K562 (cell line): Measurements from ENCODE around the gene CAPN10. TPM values are rescaled to one million over a fixed set of nuclear protein-coding genes. Genes with fewer than 3 reads are reported as not detected.
A peak's percentile ranks its signal among the peaks of the same experiment; 100 is the strongest.

Experiments used
- ATAC-seq: fragments of 200-7000 bp; cut with Tn5 transposase; 3 replicates; pipeline ENCODE4 v1.9.1; 2020; ENCODE audit warnings: moderate library complexity
- Bru-seq: library from RNA; stranded (reverse); fragments of 400-500 nt; gene quantifications from one replicate; lab custom pipeline; 2021; lab: Mats Ljungman, UMichigan
- BruChase-seq, 2 experiments: library from RNA; stranded (reverse); fragments of 400-500 nt; gene quantifications; one replicate each; lab custom pipeline; 2021; lab: Mats Ljungman, UMichigan
- BruUV-seq: library from RNA; stranded (reverse); fragments of 400-500 nt; replicated peaks from 2 replicates; lab custom pipeline; 2021; lab: Mats Ljungman, UMichigan
- CTCF ChIA-PET: fragments of 300-600 bp; formaldehyde crosslinking; extraction: SDS; loops from one replicate; lab custom pipeline; 2021; ENCODE audit warnings: low intra/inter-chr PET ratio; lab: Yijun Ruan, JAX
- POLR2A ChIA-PET: fragments of 300-600, 350-650 bp; sonication (Branson Sonifier 250); formaldehyde crosslinking; extraction: SDS; loops from one replicate; lab custom pipeline; 2021; ENCODE audit warnings: antibody characterized with exemption, inconsistent platforms; lab: Yijun Ruan, JAX
- DNase-seq, 4 experiments: peaks; one replicate each; pipeline versions ENCODE4 v3.0.0 to v3.0.0-alpha.2; 2011 to 2018; ENCODE audit warnings: low spot score in 3 of 4, mixed read lengths in 3 of 4; ENCODE audit errors: extremely low read depth in 1 of 4
- FAIRE-seq: peaks from 2 replicates; lab custom pipeline; 2011; peaks lifted over from hg19 to GRCh38; lab: Jason Lieb, UNC
- H2AFZ ChIP-seq: 2 replicates; pipeline ENCODE4 v1.6.0; 2011; ENCODE audit warnings: low read depth, low read length, control low read depth, inconsistent platforms
- H3K27ac ChIP-seq: fragments of 200-600 bp; 3 replicates; pipeline ENCODE4 v1.8.0; 2011; ENCODE audit warnings: low read depth, mild to moderate bottlenecking, control low read depth, inconsistent platforms, low read length, moderate library complexity, mixed read lengths; ENCODE audit errors: extremely low read depth
- H3K27me3 ChIP-seq, 2 experiments: fragments of 300-600 bp in 1 of 2; 2 replicates in 1 of 2; 3 replicates in 1 of 2; pipeline versions ENCODE4 v1.6.0 to v1.8.0; 2011; ENCODE audit warnings: inconsistent platforms in 2 of 2, low read length in 2 of 2, mild to moderate bottlenecking in 1 of 2, mixed read lengths in 1 of 2, moderate library complexity in 1 of 2; ENCODE audit not compliant: control insufficient read depth in 2 of 2, insufficient read depth in 2 of 2
- H3K36me3 ChIP-seq: fragments of 300-600 bp; 3 replicates; pipeline ENCODE4 v1.8.0; 2011; ENCODE audit warnings: mild to moderate bottlenecking, low read length, inconsistent platforms; ENCODE audit not compliant: control insufficient read depth, insufficient read depth
- H3K4me1 ChIP-seq, 2 experiments: fragments of 200-600 bp in 1 of 2; replicated peaks in 1 of 2; 2 replicates in 1 of 2; 3 replicates in 1 of 2; pipeline versions ENCODE4 v1.5.1 to v1.8.0; 2011; ENCODE audit warnings: inconsistent platforms in 2 of 2, low read length in 2 of 2, mild to moderate bottlenecking in 1 of 2, mixed read lengths in 1 of 2, moderate library complexity in 1 of 2; ENCODE audit not compliant: control insufficient read depth in 2 of 2, insufficient read depth in 2 of 2
- H3K4me2 ChIP-seq: 2 replicates; pipeline ENCODE4 v1.6.1; 2011; ENCODE audit warnings: low read length, control low read depth, inconsistent platforms, mixed read lengths; ENCODE audit not compliant: insufficient read depth
- H3K4me3 ChIP-seq: fragments of 200-600 bp; sonication (generic), shearing (Covaris generic); 2 replicates; pipeline ENCODE4 v1.5.1; 2016; ENCODE audit warnings: control low read depth, inconsistent platforms
- H3K79me2 ChIP-seq: fragments of 200-600 bp; 3 replicates; pipeline ENCODE4 v1.8.0; 2011; ENCODE audit warnings: low read length, inconsistent platforms; ENCODE audit not compliant: control insufficient read depth, insufficient read depth
- H3K9ac ChIP-seq, 2 experiments: 2 replicates each; pipeline versions ENCODE4 v1.6.0 to v1.6.1; 2011; ENCODE audit warnings: low read depth in 2 of 2, low read length in 2 of 2, control low read depth in 1 of 2, inconsistent platforms in 1 of 2, mild to moderate bottlenecking in 1 of 2, mixed read lengths in 1 of 2; ENCODE audit not compliant: insufficient read depth in 1 of 2
- H3K9me1 ChIP-seq: one replicate; pipeline ENCODE4 v1.6.0; 2011; ENCODE audit warnings: inconsistent platforms, mild to moderate bottlenecking, low read length, moderate library complexity; ENCODE audit not compliant: control insufficient read depth, insufficient read depth
- H3K9me3 ChIP-seq: replicated peaks from 2 replicates; pipeline ENCODE4 v1.5.1; 2011; ENCODE audit warnings: low read depth, low read length, inconsistent platforms; ENCODE audit not compliant: control insufficient read depth, insufficient read depth
- H4K20me1 ChIP-seq: replicated peaks from 2 replicates; pipeline ENCODE4 v1.6.1; 2011; ENCODE audit warnings: low read length, inconsistent platforms, mixed read lengths; ENCODE audit not compliant: control insufficient read depth, insufficient read depth
- ATF7 ChIP-seq: fragments of 450-650 bp; IDR thresholded peaks from 2 replicates; pipeline ENCODE4 v1.7.1; 2014; ENCODE audit warnings: mild to moderate bottlenecking, moderate library complexity
- FOS ChIP-seq: IDR thresholded peaks from 3 replicates; pipeline ENCODE4 v1.6.1; 2011; ENCODE audit not compliant: insufficient read length; ENCODE audit errors: extremely low read depth
- NCOA4 ChIP-seq: fragments of 450-650 bp; IDR thresholded peaks from 2 replicates; pipeline ENCODE4 v1.6.1; 2018; ENCODE audit warnings: mild to moderate bottlenecking; ENCODE audit not compliant: partially characterized antibody
- ZNF143 ChIP-seq: sonication (generic); formaldehyde crosslinking; IDR thresholded peaks from 2 replicates; pipeline ENCODE4 v1.9.0; 2022; ENCODE audit warnings: mild to moderate bottlenecking, missing genetic modification reagents
- WGBS: fragments of 100-300 bp; shearing (Covaris generic); methylation state at CpG from one replicate; pipeline ENCODE4 v1.1.6; 2016; ENCODE audit warnings: low coverage, mixed read lengths; ENCODE audit not compliant: insufficient coverage; ENCODE audit errors: missing lambda C conversion rate; 5-methylcytosine and 5-hydroxymethylcytosine counted together
- in situ Hi-C: fragments of 300-500 bp; cut with MboI; formaldehyde crosslinking; loops from 4 replicates; pipeline ENCODE4 v1.15.0; 2018; ENCODE audit warnings: inconsistent platforms, mixed read lengths
- intact Hi-C: fragments of 100-400 bp; cut with micrococcal nuclease; formaldehyde crosslinking; loops from 2 replicates; pipeline ENCODE4 v1.14.2; 2022
- long read RNA-seq, 3 experiments: library from polyadenylated mRNA in 2 of 3; library from RNA in 1 of 3; unstranded in 2 of 3; stranded (forward) in 1 of 3; transcript quantifications; one replicate each; pipeline ENCODE4 v2.0.0, GENCODE V29; 2019 to 2022
- polyA minus RNA-seq, 3 experiments: library from RNA; depleted of rRNA, polyadenylated mRNA; stranded (reverse); fragments of >200 nt; gene quantifications; 2 replicates each; pipeline ENCODE4 v1.2.3, GENCODE V29; 2011
- polyA plus RNA-seq, 8 experiments: library from polyadenylated mRNA; depleted of rRNA in 4 of 8; stranded (reverse) in 5 of 8; unstranded in 3 of 8; fragments of >200 nt; fragmentation: Nextera tagmentation in 2 of 8; fragmentation: Illumina TruSeq in 1 of 8; extraction: Ambion mirVana in 2 of 8; extraction: Trizol in 1 of 8; gene quantifications; 2 replicates each; pipeline versions ENCODE4 v1.2.1 to v1.2.3, GENCODE V29; 2011 to 2014; ENCODE audit warnings: inconsistent platforms in 1 of 8, missing spikeins in 1 of 8
- total RNA-seq, 7 experiments: library from RNA; depleted of rRNA in 6 of 7; stranded (reverse); fragments of >200 nt in 6 of 7; fragmentation: Illumina TruSeq in 2 of 7; extraction: Trizol in 2 of 7; gene quantifications; 2 replicates each; pipeline versions ENCODE4 v1.2.1 to v1.2.3, GENCODE V29; 2011 to 2021; ENCODE audit warnings: low replicate concordance in 1 of 7

CAPN10 gene, protein sequence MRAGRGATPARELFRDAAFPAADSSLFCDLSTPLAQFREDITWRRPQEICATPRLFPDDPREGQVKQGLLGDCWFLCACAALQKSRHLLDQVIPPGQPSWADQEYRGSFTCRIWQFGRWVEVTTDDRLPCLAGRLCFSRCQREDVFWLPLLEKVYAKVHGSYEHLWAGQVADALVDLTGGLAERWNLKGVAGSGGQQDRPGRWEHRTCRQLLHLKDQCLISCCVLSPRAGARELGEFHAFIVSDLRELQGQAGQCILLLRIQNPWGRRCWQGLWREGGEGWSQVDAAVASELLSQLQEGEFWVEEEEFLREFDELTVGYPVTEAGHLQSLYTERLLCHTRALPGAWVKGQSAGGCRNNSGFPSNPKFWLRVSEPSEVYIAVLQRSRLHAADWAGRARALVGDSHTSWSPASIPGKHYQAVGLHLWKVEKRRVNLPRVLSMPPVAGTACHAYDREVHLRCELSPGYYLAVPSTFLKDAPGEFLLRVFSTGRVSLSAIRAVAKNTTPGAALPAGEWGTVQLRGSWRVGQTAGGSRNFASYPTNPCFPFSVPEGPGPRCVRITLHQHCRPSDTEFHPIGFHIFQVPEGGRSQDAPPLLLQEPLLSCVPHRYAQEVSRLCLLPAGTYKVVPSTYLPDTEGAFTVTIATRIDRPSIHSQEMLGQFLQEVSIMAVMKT
- 47.6 and 128 TPM in 2 replicates for total RNA-seq (2011; cell fraction: chromatin; rRNA removed; ENCODE audit: low replicate concordance)
- 79.5 and 81.2 TPM in 2 replicates for total RNA-seq (2011; cell fraction: nucleolus; rRNA removed)
- 52.6 and 61.5 TPM in 2 replicates for total RNA-seq (2011; cell fraction: nucleoplasm; rRNA removed)
- total RNA-seq (2014; rRNA removed) (18.6 and 24.3 TPM in 2 replicates), total RNA-seq (2014; rRNA removed; fragmentation: Illumina TruSeq; extraction: Trizol) (3.7 and 4.1 TPM in 2 replicates), total RNA-seq (2015; rRNA removed; fragmentation: Illumina TruSeq; extraction: Trizol) (10.4 and 14.5 TPM in 2 replicates), total RNA-seq (2021) (19.3 and 25.3 TPM in 2 replicates), polyA plus RNA-seq (2011; rRNA removed) (8.4 and 14.0 TPM in 2 replicates), polyA plus RNA-seq (2014; fragmentation: Illumina TruSeq; extraction: Trizol) (4.7 and 8.9 TPM in 2 replicates), polyA plus RNA-seq (2014; fragmentation: Nextera tagmentation; extraction: Ambion mirVana) (under 1 TPM; 0.08 to 0.41 TPM), polyA plus RNA-seq (2014; rRNA removed) (26.1 and 26.8 TPM in 2 replicates), polyA minus RNA-seq (2011; rRNA and poly(A)+ RNA removed) (3.7 and 4.6 TPM in 2 replicates), Bru-seq, nascent RNA (percentile 59 among the genes with signal in this experiment), BruChase-seq, experiment 1, labeled RNA remaining after a 2-hour chase (percentile 56 among the genes with signal in this experiment), BruChase-seq, experiment 2, labeled RNA remaining after a 6-hour chase (percentile 63 among the genes with signal in this experiment)
- 8.3 and 17.5 TPM in 2 replicates for polyA plus RNA-seq (2011; cell fraction: cytosol; rRNA removed)
- polyA plus RNA-seq (2011; cell fraction: nucleus; rRNA removed) = 81.9 and 107 TPM in 2 replicates
- polyA plus RNA-seq (2012) = 11.4 and 22.7 TPM in 2 replicates
- polyA minus RNA-seq (2011; cell fraction: cytosol; rRNA and poly(A)+ RNA removed) = 7.4 and 9.3 TPM in 2 replicates
- polyA minus RNA-seq (2011; cell fraction: nucleus; rRNA and poly(A)+ RNA removed) = 26.9 and 33.0 TPM in 2 replicates
- long read RNA-seq, experiment 1, transcript CAPN10-207 (12 exons, 2,644 nt) = major isoform, 22 of 70 reads
- long read RNA-seq, experiment 1, partial matches to known transcripts = 32 of 70 reads
- long read RNA-seq, experiment 1, other reads (novel, unspliced or antisense) = 14 of 70 reads
- long read RNA-seq, experiment 2, partial matches to known transcripts = 7 of 12 reads
- long read RNA-seq, experiment 2, other reads (novel, unspliced or antisense) = 3 of 12 reads
- long read RNA-seq, experiment 3, partial matches to known transcripts = 1 of 1 reads
- long read RNA-seq, experiment 3, other reads (novel, unspliced or antisense) = 0 of 1 reads

DNA sequence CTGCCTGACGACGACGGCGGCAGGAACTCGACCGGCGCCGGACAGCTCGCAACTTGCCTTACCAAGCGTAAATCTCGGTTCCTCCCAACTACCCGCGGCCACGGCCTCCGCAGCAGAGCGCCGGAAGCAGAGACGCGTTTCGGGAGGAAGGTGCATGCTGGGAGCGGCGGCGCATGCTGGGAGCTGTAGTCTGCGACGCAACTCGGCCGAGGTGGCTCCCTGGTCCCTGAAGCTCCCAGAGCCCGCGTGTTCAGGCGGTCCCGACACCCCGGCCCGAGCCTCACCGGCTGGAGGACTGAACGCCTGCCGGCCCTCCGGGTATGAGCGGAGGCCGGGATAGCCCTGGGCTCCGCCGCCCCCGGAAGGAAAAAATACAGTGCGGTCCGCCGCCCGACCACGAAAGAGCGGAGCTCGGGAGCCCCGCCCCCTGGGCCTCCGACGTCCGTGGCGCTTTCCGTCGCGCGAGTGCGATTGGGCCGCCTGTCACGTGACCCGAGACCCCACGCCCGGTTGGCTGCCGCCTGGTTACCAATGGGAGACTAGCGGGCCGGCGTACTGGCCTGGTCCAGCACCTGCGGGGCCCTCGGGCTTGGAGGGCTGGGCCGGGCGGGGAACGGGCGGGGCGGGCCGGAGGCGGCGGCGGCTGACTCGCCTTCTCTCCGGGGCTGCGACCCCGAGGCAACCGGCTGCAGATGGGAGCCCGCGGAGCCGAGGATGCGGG, at the start of gene CAPN10:
TSS of gene CAPN10 (plus strand) at position 537 of the 721 bp plus-strand sequence. CDS start at position 715, 178 bp downstream.
- no peaks in the 10 kb centered on the region for H3K9me3 ChIP-seq
- H2AFZ ChIP-seq = peak within 1 kb of the TSS; percentile 96
- H3K4me2 ChIP-seq = peak within 1 kb of the TSS; percentile 93
- peak within 1 kb of the TSS; percentile 87; the same call in 2 of the 3 replicates for H3K27ac ChIP-seq
- H3K4me1 ChIP-seq = peaks cover 31 to 51% of the 10 kb centered on the region in 2 experiments
- ChIA-PET POLR2A (interaction anchor here (0.5 to 2.2 kb wide), 7 partner anchors 10 to 25 kb away, joined by 3 to 26 read pairs (median 5); partner anchors contain the start of gene RNPEPL1), CTCF (no interaction called here)
- FAIRE-seq (peak; percentile 69), ATAC-seq (peak; percentile 89), DNase-seq (peak; percentile 90 to 94 (median 92))
- H4K20me1 ChIP-seq = no peaks in the 10 kb centered on the region; the same call in 1 of the 2 replicates
- BruUV-seq = no TSS peak
- peaks cover 25% of the 10 kb centered on the region; the same call in 2 of the 3 replicates for H3K36me3 ChIP-seq
- H3K9ac ChIP-seq = peak within 1 kb of the TSS; percentile 82 to 95
- H3K9me1 ChIP-seq = no peaks in the 10 kb centered on the region
- H3K79me2 ChIP-seq = peaks cover 56% of the 10 kb centered on the region
- WGBS = 0% methylated on average over 16 of the region's 88 CpGs
- in situ Hi-C loops (no loop called here), intact Hi-C loops (no loop called here)
- peak within 1 kb of the TSS; percentile 92 for H3K4me3 ChIP-seq
- no peaks in the 10 kb centered on the region for H3K27me3 ChIP-seq
- TF ChIP-seq FOS = peak; percentile 22
- no peak for TF ChIP-seq NCOA4
- peak; percentile 45; the same call in 1 of the 2 replicates for TF ChIP-seq ATF7
- TF ChIP-seq ZNF143 (CRISPR knock-in tag) = peak; percentile 96
